GM19239 (cell line): ENCODE measurements around the gene HTR4.

ENCODE experiments used
- DNase-seq: peaks from one replicate; pipeline ENCODE4 v3.0.0; 2011; ENCODE audit warnings: low spot score; ENCODE audit not compliant: insufficient read length
- FAIRE-seq: peaks from 2 replicates; lab custom pipeline; 2011; peaks lifted over from hg19 to GRCh38; lab: Jason Lieb, UNC

Gene HTR4

GRCh38 chr5:148620091-148620490, 34.2 kb downstream of the HTR4 start:
- no peak for DNase-seq

GRCh38 chr5:148619484-148619883, 34.8 kb downstream of the HTR4 start:
- no peak for FAIRE-seq
- no peak for DNase-seq

More at GRCh38 chr5:148620091-148620490, 34.2 kb downstream of the HTR4 start:
- no peak for FAIRE-seq

GRCh38 chr5:148615644-148616275, 38.6 kb downstream of the HTR4 start:
- DNase-seq (no peak), FAIRE-seq (no peak)

GRCh38 chr5:148607406-148607805, 46.9 kb downstream of the HTR4 start:
- no peak for FAIRE-seq
- no peak for DNase-seq

- no peak for FAIRE-seq
- DNase-seq = no peak
Observed at GRCh38 chr5:148606296-148606695, 48.0 kb downstream of the HTR4 start.

GRCh38 chr5:148599187-148599586, 55.1 kb downstream of the HTR4 start:
- FAIRE-seq (no peak), DNase-seq (no peak)

GRCh38 chr5:148595697-148596096, 58.6 kb downstream of the HTR4 start:
- FAIRE-seq (no peak), DNase-seq (no peak)

- DNase-seq = no peak
- no peak for FAIRE-seq
Observed at GRCh38 chr5:148586796-148587195, 67.5 kb downstream of the HTR4 start.

GRCh38 chr5:148585988-148586387, 68.3 kb downstream of the HTR4 start:
- FAIRE-seq (no peak), DNase-seq (no peak)

- no peak for FAIRE-seq
Observed at GRCh38 chr5:148584103-148584502, 70.2 kb downstream of the HTR4 start.

GRCh38 chr5:148583421-148583965, 70.8 kb downstream of the HTR4 start:
- DNase-seq = no peak
- no peak for FAIRE-seq

More at GRCh38 chr5:148584103-148584502, 70.2 kb downstream of the HTR4 start:
- DNase-seq = no peak

GRCh38 chr5:148574167-148574566, 80.2 kb downstream of the HTR4 start:
- no peak for DNase-seq
- FAIRE-seq = no peak

- DNase-seq = no peak
Observed at GRCh38 chr5:148573374-148573773, 81.0 kb downstream of the HTR4 start.

GRCh38 chr5:148569948-148570347, 84.4 kb downstream of the HTR4 start:
- FAIRE-seq (no peak), DNase-seq (no peak)

More at GRCh38 chr5:148573374-148573773, 81.0 kb downstream of the HTR4 start:
- FAIRE-seq = no peak

- DNase-seq (no peak), FAIRE-seq (no peak)
Observed at GRCh38 chr5:148565148-148565547, 89.2 kb downstream of the HTR4 start.

GRCh38 chr5:148563021-148563420, 91.3 kb downstream of the HTR4 start:
- no peak for FAIRE-seq
- DNase-seq = no peak

GRCh38 chr5:148561801-148562311, 92.5 kb downstream of the HTR4 start:
- FAIRE-seq (no peak), DNase-seq (no peak)

- FAIRE-seq = no peak
Observed at GRCh38 chr5:148559461-148559860, 94.9 kb downstream of the HTR4 start.

GRCh38 chr5:148558892-148559291, 95.4 kb downstream of the HTR4 start:
- no peak for FAIRE-seq

More at GRCh38 chr5:148559461-148559860, 94.9 kb downstream of the HTR4 start:
- no peak for DNase-seq

GRCh38 chr5:148556835-148557234, 97.5 kb downstream of the HTR4 start:
- FAIRE-seq = no peak
- no peak for DNase-seq

More at GRCh38 chr5:148558892-148559291, 95.4 kb downstream of the HTR4 start:
- DNase-seq = no peak

- no peak for DNase-seq
- no peak for FAIRE-seq
Observed at GRCh38 chr5:148554621-148555020, 99.7 kb downstream of the HTR4 start.

- no peak for DNase-seq
- FAIRE-seq = no peak
Observed at GRCh38 chr5:148543727-148544126, 110.6 kb downstream of the HTR4 start.
